HCT116 (cell line): ENCODE results near the gene GDF2. TPM values are rescaled to one million over a fixed set of nuclear protein-coding genes. Genes with fewer than 3 reads are reported as not detected.

Experiments
- ATAC-seq: fragments of 200-7000 bp; cut with Tn5 transposase; 2 replicates; pipeline ENCODE4 v1.9.1; 2020; ENCODE audit warnings: mild to moderate bottlenecking, moderate library complexity
- BruUV-seq: library from RNA; stranded (reverse); fragments of 400-500 nt; replicated peaks from 2 replicates; lab custom pipeline; 2021; lab: Mats Ljungman, UMichigan
- CTCF ChIA-PET: fragments of 300-600 bp; sonication (Branson Sonifier 250); formaldehyde crosslinking; loops from one replicate; lab custom pipeline; 2021; ENCODE audit warnings: antibody characterized with exemption; lab: Charles Lee
- POLR2A ChIA-PET: fragments of 300-600, 350-600 bp; sonication (Branson Sonifier 250); formaldehyde crosslinking; loops from one replicate; lab custom pipeline; 2021; ENCODE audit warnings: antibody characterized with exemption; lab: Charles Lee
- RAD21 ChIA-PET, 2 experiments: fragments of 300-600 bp; sonication (Branson Sonifier 250); formaldehyde crosslinking; loops; one replicate each; lab custom pipeline; 2023; ENCODE audit warnings: low total read pairs in 2 of 2; ENCODE audit not compliant: uncharacterized antibody in 2 of 2, unreplicated experiment in 2 of 2, low non-redundant PET in 1 of 2; lab: Charles Lee
- DNase-seq: peaks from one replicate; pipeline ENCODE4 v3.0.0-alpha.2; 2010; ENCODE audit warnings: low read depth, low spot score
- H2AFZ ChIP-seq: fragments of 200-600 bp; shearing (Covaris generic), sonication (generic); 2 replicates; pipeline ENCODE4 v1.6.1; 2017; ENCODE audit warnings: low read depth, mixed run types, mixed read lengths, antibody characterized with exemption, low read length; ENCODE audit not compliant: poor library complexity, severe bottlenecking
- H3K27ac ChIP-seq: 2 replicates; pipeline ENCODE4 v1.5.1; 2012; ENCODE audit warnings: low read depth, low read length
- H3K27me3 ChIP-seq: fragments of 200-600 bp; sonication (generic); 2 replicates; pipeline ENCODE4 v1.6.1; 2016; ENCODE audit warnings: mixed run types, low read length, mixed read lengths; ENCODE audit not compliant: insufficient read depth
- H3K36me3 ChIP-seq, 2 experiments: fragments of 200-500 bp in 1 of 2; fragments of 200-600 bp in 1 of 2; sonication (Bioruptor generic) in 1 of 2; sonication (generic) in 1 of 2; 2 replicates each; pipeline versions ENCODE4 v1.5.1 to v1.6.1; 2014 to 2016; ENCODE audit warnings: low read length in 2 of 2, inconsistent platforms in 1 of 2, mixed read lengths in 1 of 2, mixed run types in 1 of 2; ENCODE audit not compliant: insufficient read depth in 2 of 2, control insufficient read depth in 1 of 2
- H3K4me1 ChIP-seq, 2 experiments: fragments of 200-600 bp in 1 of 2; sonication (generic) in 1 of 2; 2 replicates each; pipeline versions ENCODE4 v1.5.1 to v1.6.1; 2012 to 2017; ENCODE audit warnings: low read length in 2 of 2, inconsistent platforms in 1 of 2, mild to moderate bottlenecking in 1 of 2, mixed read lengths in 1 of 2, mixed run types in 1 of 2, moderate library complexity in 1 of 2; ENCODE audit not compliant: insufficient read depth in 2 of 2, control insufficient read depth in 1 of 2
- H3K4me2 ChIP-seq: fragments of 200-600 bp; sonication (generic); 2 replicates; pipeline ENCODE4 v1.6.1; 2017; ENCODE audit warnings: mixed run types, low read length, mixed read lengths
- H3K4me3 ChIP-seq, 2 experiments: fragments of 200-600 bp in 1 of 2; sonication (generic) in 1 of 2; replicated peaks in 1 of 2; 2 replicates each; pipeline ENCODE4 v1.5.1; 2011 to 2016; ENCODE audit warnings: low read length in 2 of 2, control low read depth in 1 of 2, low read depth in 1 of 2, mild to moderate bottlenecking in 1 of 2, mixed read lengths in 1 of 2, mixed run types in 1 of 2
- H3K79me2 ChIP-seq: fragments of 200-600 bp; sonication (generic); 2 replicates; pipeline ENCODE4 v1.6.1; 2017; ENCODE audit warnings: mild to moderate bottlenecking, mixed run types, low read length, moderate library complexity, mixed read lengths; ENCODE audit not compliant: insufficient read depth
- H3K9ac ChIP-seq: fragments of 200-600 bp; sonication (generic); 2 replicates; pipeline ENCODE4 v1.6.1; 2016; ENCODE audit warnings: low read length, mixed read lengths
- H3K9me2 ChIP-seq: fragments of 200-600 bp; sonication (generic), shearing (Covaris generic); 2 replicates; pipeline ENCODE4 v1.6.1; 2017; ENCODE audit warnings: mixed run types, mild to moderate bottlenecking, moderate library complexity; ENCODE audit not compliant: insufficient read depth
- H3K9me3 ChIP-seq, 2 experiments: fragments of 200-500 bp in 1 of 2; fragments of 200-600 bp in 1 of 2; sonication (Bioruptor generic) in 1 of 2; sonication (generic) in 1 of 2; 2 replicates each; pipeline ENCODE4 v1.6.1; 2014 to 2017; ENCODE audit warnings: low read length in 2 of 2, mixed read lengths in 2 of 2, inconsistent platforms in 1 of 2, low read depth in 1 of 2, mild to moderate bottlenecking in 1 of 2, mixed run types in 1 of 2, moderate library complexity in 1 of 2; ENCODE audit not compliant: control insufficient read depth in 1 of 2, insufficient read depth in 1 of 2
- H4K20me1 ChIP-seq: fragments of 200-600 bp; sonication (generic), shearing (Covaris generic); 2 replicates; pipeline ENCODE4 v1.6.1; 2017; ENCODE audit warnings: mixed run types, mild to moderate bottlenecking, moderate library complexity; ENCODE audit not compliant: insufficient read depth
- REST ChIP-seq: IDR thresholded peaks from 2 replicates; pipeline ENCODE4 v1.6.1; 2012; ENCODE audit warnings: low read depth
- SP1 ChIP-seq: IDR thresholded peaks from 2 replicates; pipeline ENCODE4 v1.6.1; 2012; ENCODE audit warnings: low read depth
- SRF ChIP-seq: IDR thresholded peaks from 2 replicates; pipeline ENCODE4 v1.6.1; 2012; ENCODE audit warnings: low read depth
- ZBTB33 ChIP-seq: IDR thresholded peaks from 2 replicates; pipeline ENCODE4 v1.6.1; 2011; ENCODE audit warnings: mild to moderate bottlenecking, low read length, moderate library complexity; ENCODE audit not compliant: insufficient replicate concordance; ENCODE audit errors: extremely low read depth
- intact Hi-C: fragments of 100-400 bp; cut with micrococcal nuclease; formaldehyde crosslinking; loops from 2 replicates; pipeline ENCODE4 v1.10.0; 2022
- total RNA-seq: library from RNA; stranded (reverse); gene quantifications from one replicate; pipeline ENCODE4 v1.2.1, GENCODE V29; 2021; ENCODE audit not compliant: unreplicated experiment
- TF ChIP-seq, protein P1 (sequence below), 3 experiments: fragments of 200-600 bp in 1 of 3; sonication (generic) in 1 of 3; IDR thresholded peaks in 2 of 3; conservative IDR thresholded peaks in 1 of 3; 2 replicates each; pipeline ENCODE4 v1.5.1; 2012 to 2017; ENCODE audit warnings: low read depth in 2 of 3, low read length in 2 of 3, antibody characterized with exemption in 1 of 3, borderline replicate concordance in 1 of 3, control low read depth in 1 of 3, mild to moderate bottlenecking in 1 of 3, mixed read lengths in 1 of 3, mixed run types in 1 of 3, moderate library complexity in 1 of 3; ENCODE audit not compliant: insufficient read depth in 1 of 3

The GDF2 gene
- total RNA-seq, 1 experiment from 2014 or later: not detected

DNA sequence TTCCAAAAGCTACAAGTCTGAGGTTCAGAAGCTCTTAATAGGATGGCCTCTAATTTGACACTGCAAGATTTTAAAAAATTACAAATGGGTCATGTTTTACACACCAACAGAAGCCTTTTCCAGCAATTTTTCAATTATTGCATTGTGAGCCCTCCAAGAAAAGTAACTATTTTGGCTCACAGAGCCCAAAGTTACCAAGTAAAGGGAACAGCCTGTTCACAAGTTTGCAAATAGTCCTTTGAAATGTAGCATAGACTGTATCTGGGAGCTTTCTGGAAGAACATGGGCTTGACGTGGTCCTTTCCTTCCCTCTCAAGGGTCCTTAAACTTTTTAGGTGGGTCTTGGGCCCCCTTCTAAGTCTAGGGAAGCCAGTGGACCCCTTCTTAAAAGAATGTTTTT is 23.5 kb upstream of the GDF2 start:
- no peaks in the 10 kb centered on the region for H3K36me3 ChIP-seq
- 0 out of 2 replicates have a peak, but pooled peaks cover 11% of the 10 kb centered on the region for H3K27me3 ChIP-seq
- no TSS peak for BruUV-seq

More for the DNA sequence above, 23.5 kb upstream of the GDF2 start:
- intact Hi-C loops: no loop called here
- RAD21 ChIA-PET: no interaction called here
- H3K9ac ChIP-seq: no peak overlapping the region
- H3K9me2 ChIP-seq: no peaks in the 10 kb centered on the region
- H2AFZ ChIP-seq: no peak overlapping the region
- no peak overlapping the region for H3K4me3 ChIP-seq
- CTCF ChIA-PET: interaction anchor here (1.2 to 1.4 kb wide), 2 partner anchors 250 to 304 kb away, joined by 3 read pairs; no protein-coding TSS in a partner anchor
- no peaks in the 10 kb centered on the region for H3K79me2 ChIP-seq
- H3K4me2 ChIP-seq: no peak overlapping the region
- ATAC-seq: no peak
- no peaks in the 10 kb centered on the region for H4K20me1 ChIP-seq
- no peak for TF ChIP-seq SP1
- TF ChIP-seq, protein P1, sequence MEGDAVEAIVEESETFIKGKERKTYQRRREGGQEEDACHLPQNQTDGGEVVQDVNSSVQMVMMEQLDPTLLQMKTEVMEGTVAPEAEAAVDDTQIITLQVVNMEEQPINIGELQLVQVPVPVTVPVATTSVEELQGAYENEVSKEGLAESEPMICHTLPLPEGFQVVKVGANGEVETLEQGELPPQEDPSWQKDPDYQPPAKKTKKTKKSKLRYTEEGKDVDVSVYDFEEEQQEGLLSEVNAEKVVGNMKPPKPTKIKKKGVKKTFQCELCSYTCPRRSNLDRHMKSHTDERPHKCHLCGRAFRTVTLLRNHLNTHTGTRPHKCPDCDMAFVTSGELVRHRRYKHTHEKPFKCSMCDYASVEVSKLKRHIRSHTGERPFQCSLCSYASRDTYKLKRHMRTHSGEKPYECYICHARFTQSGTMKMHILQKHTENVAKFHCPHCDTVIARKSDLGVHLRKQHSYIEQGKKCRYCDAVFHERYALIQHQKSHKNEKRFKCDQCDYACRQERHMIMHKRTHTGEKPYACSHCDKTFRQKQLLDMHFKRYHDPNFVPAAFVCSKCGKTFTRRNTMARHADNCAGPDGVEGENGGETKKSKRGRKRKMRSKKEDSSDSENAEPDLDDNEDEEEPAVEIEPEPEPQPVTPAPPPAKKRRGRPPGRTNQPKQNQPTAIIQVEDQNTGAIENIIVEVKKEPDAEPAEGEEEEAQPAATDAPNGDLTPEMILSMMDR (IDR thresholded peaks at IDR 0.05 in 2 of 3, conservative IDR thresholded peaks at IDR 0.05 in 1 of 3; ENCODE audit: borderline replicate concordance in 1 of 3, insufficient read depth in 1 of 3, low read depth in 2 of 3, low read length in 2 of 3): no peak
- TF ChIP-seq REST: no peak
- TF ChIP-seq ZBTB33: no peak
- no peak for TF ChIP-seq SRF
- H3K9me3 ChIP-seq: no peaks in the 10 kb centered on the region
- no peak overlapping the region for H3K27ac ChIP-seq
- no peak for DNase-seq
- POLR2A ChIA-PET: interaction anchor here (0.7 kb wide), 1 partner anchor 77 kb away, joined by 4 read pairs; no protein-coding TSS in a partner anchor
- H3K4me1 ChIP-seq: no peaks in the 10 kb centered on the region
